ENCODE data around the gene C2orf92.

DNA sequence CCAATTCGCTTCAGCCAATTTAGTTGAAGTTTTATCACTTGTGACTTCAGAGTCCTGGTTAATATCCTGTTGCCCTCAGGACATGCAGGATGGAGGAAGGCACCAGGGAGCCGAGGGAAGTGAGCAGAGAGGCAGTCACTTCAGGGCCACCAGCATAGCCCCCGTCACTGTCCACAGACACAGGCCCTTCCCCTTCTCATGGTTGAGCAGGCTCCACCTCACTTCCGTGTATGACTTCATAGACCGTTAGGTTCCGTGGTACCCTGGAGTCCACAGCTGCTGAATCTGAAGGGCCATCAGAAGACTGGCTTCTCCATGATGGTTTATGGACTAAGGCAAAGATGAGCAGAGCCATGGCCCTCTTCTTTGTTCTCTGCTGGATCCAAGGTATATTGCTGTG lies at the start of gene C2orf92:
- TF ChIP-seq EP300 (IDR thresholded peaks at IDR 0.05) (no peak), CTCF (IDR thresholded peaks at IDR 0.05) (no peak)
